ENCODE data around the gene THAP5.

DNA sequence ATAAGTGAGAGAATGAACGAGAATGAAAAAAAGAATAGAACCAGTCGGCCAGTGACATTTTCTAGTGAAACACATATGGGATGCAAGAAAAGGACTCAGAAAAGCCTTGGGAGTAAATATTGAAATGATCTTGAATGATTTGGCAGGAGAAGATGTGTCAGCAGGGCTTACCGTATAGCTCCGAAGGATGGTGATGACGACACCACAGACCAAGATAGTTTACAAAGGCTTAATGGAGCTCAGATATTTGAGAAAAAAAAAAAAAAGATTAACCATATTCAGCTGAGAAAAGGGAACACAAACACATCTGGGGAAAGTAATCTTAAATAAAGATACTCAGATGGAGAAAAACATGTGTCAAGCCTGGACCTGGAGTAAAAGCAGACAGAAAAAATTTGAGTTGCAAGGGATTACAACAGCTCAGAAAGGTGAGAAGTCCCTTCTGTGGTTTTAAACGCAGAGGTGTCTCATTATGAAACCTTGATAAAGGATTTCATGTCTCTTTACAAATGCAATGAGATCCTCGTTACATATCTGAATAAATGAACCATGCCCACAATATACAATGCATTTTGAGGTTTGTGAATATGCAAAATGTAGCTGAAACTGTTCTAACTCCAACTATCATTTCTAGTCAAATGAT, 36.2 kb upstream of the THAP5 start:
- TF ChIP-seq, protein P1, sequence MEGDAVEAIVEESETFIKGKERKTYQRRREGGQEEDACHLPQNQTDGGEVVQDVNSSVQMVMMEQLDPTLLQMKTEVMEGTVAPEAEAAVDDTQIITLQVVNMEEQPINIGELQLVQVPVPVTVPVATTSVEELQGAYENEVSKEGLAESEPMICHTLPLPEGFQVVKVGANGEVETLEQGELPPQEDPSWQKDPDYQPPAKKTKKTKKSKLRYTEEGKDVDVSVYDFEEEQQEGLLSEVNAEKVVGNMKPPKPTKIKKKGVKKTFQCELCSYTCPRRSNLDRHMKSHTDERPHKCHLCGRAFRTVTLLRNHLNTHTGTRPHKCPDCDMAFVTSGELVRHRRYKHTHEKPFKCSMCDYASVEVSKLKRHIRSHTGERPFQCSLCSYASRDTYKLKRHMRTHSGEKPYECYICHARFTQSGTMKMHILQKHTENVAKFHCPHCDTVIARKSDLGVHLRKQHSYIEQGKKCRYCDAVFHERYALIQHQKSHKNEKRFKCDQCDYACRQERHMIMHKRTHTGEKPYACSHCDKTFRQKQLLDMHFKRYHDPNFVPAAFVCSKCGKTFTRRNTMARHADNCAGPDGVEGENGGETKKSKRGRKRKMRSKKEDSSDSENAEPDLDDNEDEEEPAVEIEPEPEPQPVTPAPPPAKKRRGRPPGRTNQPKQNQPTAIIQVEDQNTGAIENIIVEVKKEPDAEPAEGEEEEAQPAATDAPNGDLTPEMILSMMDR (IDR thresholded peaks at IDR 0.05 in 4 of 5, conservative IDR thresholded peaks at IDR 0.05 in 1 of 5) = no peak
- TF ChIP-seq POLR2A (IDR thresholded peaks at IDR 0.05) = no peak
